Activated CD8-positive, alpha-beta memory T cell treated with anti-CD3 and anti-CD28 coated beads for 48 hours (primary cell): Measurements from ENCODE around the gene GRK4.
"Not testable (repeated sequence)": the region's sequence is repeated elsewhere in the genome, so short reads cannot be mapped to it uniquely, and the experiment has no call there.

Source experiments
- DNase-seq, 3 experiments: peaks; one replicate each; pipeline ENCODE4 v3.0.0-alpha.2; 2020; ENCODE audit warnings: low read depth in 2 of 3, low spot score in 2 of 3

GRK4 gene

GRCh38 chr4:2930758-2931511, 32.4 kb upstream of the GRK4 start:
- no peak for DNase-seq

- DNase-seq, result no peak
Observed at GRCh38 chr4:2931512-2932301, 31.7 kb upstream of the GRK4 start.

GRCh38 chr4:2932321-2932950, 30.9 kb upstream of the GRK4 start:
- DNase-seq, result no peak

- DNase-seq, result no peak
Observed at GRCh38 chr4:2932951-2933565, 30.3 kb upstream of the GRK4 start.

GRCh38 chr4:2933566-2934076, 29.8 kb upstream of the GRK4 start:
- DNase-seq, result no peak

GRCh38 chr4:2934077-2934812, 29.1 kb upstream of the GRK4 start:
- no peak for DNase-seq

- DNase-seq, result peak; percentile 91 to 99 (median 98)
Observed at GRCh38 chr4:2934813-2935761, 28.3 kb upstream of the GRK4 start.

GRCh38 chr4:2935762-2936743, 27.3 kb upstream of the GRK4 start:
- peak in 2 of 3 experiments; percentile 54 to 62 for DNase-seq

GRCh38 chr4:2936773-2937145, 26.6 kb upstream of the GRK4 start:
- peak in 1 of 3 experiments; percentile 48 for DNase-seq

- DNase-seq, result no peak
Observed at GRCh38 chr4:2937146-2937857, 26.1 kb upstream of the GRK4 start.

GRCh38 chr4:2937986-2938385, 25.4 kb upstream of the GRK4 start:
- no peak for DNase-seq

GRCh38 chr4:2938411-2938810, 25.0 kb upstream of the GRK4 start:
- not testable (repeated sequence) for DNase-seq

- no peak for DNase-seq
Observed at GRCh38 chr4:2938906-2939305, 24.5 kb upstream of the GRK4 start.

GRCh38 chr4:2939383-2940243, 23.8 kb upstream of the GRK4 start:
- no peak for DNase-seq

GRCh38 chr4:2940267-2941137, 22.9 kb upstream of the GRK4 start:
- no peak for DNase-seq
